Measurements from ENCODE around the gene ACAP2.
A peak's percentile ranks its signal among the peaks of the same experiment; 100 is the strongest.

Gene ACAP2

DNA sequence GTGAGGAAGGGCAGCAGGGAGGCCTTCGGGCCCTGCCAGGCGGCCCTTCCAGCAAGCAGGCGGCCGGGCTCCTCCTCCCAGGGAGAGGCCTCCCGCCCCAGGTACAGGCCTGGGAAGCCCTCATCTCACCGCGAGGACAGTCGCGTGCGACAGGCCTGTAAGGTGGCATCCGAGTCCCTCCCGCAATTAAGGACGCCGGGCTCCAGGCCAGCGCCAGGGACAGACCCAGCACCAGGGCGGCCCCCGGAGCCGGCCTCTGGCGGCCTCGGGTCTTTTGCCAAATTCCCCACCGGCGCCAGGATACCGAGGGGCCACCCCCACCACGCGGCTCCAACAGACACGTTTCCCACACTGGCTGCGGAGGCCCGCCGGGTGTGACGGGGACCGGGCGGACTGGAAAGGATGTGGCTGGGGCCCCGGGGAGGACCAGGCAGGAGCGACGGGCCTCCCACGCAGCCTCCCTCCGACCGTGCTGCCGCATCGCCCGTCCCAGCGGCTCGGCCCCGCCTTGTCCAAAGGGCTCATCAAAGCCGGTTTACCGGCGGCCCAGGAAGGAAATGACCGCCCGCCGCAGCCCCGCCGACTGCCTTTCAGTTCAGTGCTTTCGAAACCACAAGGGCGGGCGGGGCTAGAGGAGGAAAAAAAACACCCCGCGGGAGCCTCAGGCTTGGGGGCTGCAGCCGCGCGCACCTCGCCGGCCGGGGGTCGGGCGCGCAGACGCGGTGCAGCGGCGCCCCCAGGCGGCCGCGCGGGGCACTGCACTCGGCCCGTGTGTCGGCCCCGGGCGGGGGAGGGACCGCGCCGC is 183.1 kb downstream of the ACAP2 start:
- peak; percentile 94 for DNase-seq (ENCODE audit: low spot score)

DNA sequence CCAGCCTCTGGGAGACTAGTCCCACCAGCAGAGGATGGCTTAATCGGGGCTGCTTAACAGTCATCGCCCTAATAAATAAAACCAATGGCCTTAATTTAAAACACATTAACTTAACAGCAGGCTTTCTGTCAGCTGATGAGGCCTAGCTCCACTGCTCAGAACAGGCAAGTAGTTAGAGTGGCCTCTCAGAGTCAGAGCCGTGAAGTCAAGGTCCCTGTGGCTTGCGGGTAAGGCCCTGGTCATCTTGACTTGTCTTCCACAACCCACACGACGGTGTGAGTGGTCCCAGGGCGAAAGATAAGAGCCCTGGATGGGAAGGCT is 183.7 kb downstream of the ACAP2 start:
- no peak for DNase-seq (ENCODE audit: low spot score)

DNA sequence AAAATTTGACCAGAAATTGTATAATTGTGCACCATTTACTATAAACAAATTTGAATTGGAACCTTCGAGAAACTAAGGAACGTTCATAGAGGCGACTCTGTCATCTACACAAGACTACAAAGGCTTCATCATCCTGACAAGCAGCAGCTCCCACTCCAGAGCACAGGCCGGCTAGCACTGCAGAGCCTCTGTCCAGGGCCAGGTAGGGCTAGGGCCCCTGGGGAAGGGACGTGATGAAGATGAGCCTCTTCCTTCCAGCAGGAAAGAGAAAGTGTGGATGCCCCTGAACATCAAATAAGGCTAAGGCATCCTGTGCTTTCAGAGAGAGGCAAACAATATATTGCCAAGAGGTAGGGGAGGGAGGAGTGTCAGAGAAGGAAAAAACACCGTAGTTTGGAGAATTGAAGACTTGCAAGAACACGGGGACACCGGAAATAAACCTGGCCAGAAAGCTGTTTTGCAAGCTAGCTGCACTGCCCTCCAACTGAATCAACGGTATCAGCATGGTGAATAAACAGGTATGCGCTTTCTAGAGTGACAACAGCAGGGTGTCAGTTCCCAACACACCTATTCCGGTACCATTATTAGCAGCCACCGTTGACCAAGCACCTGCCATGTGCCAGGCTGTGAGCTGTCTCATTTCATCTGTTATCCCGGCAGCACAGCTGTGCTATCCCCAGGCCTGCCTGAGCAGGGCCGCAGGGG is 184.2 kb downstream of the ACAP2 start:
- DNase-seq (ENCODE audit: low spot score), result no peak

DNA sequence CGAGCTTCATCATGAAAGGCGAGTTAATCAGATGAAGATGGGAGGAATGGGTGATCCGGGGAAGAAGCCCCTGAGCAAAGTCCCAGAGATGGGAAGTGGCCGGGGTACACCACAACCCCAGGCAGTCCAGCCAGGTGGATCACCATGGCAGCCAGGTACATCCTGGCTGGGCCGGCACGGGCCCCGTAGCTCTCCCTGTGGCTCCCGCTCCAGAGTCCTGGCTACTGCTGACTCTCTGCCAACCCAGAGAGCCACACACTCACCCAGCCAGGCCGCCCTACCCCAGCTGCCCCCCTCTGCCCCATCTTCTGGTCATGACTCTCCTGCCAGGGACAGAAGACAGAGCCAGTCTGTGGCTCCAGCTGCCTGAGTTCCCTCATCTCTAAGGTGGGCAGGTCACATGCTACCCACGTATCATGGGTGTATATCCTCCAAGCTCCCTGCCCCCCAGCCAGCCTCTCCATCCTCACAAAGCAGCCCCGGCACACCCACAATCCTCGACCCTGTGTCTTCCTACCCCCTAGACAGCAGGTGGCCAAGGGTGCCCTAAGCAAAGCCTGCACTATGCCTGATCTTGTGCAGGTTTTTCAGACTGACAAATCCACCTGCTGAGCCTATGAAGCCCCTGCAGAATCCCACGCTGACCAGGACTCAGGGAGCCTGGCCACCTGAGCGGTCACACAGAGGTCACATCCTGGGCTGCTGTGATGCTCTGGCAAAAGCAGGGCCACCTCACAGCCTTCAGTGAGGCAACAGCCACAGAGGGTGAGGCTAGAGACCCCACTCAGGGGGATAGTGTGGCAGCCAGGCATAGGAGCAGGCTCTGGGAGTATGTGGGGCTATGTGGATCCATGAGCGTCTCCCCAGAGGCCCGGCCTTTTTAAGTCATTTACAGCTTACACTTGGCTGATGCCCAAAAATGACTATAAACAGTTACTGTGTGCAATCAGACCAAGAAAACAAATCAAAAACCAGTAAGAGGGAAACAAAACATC is 185.1 kb downstream of the ACAP2 start:
- no peak for DNase-seq (ENCODE audit: low spot score)

DNA sequence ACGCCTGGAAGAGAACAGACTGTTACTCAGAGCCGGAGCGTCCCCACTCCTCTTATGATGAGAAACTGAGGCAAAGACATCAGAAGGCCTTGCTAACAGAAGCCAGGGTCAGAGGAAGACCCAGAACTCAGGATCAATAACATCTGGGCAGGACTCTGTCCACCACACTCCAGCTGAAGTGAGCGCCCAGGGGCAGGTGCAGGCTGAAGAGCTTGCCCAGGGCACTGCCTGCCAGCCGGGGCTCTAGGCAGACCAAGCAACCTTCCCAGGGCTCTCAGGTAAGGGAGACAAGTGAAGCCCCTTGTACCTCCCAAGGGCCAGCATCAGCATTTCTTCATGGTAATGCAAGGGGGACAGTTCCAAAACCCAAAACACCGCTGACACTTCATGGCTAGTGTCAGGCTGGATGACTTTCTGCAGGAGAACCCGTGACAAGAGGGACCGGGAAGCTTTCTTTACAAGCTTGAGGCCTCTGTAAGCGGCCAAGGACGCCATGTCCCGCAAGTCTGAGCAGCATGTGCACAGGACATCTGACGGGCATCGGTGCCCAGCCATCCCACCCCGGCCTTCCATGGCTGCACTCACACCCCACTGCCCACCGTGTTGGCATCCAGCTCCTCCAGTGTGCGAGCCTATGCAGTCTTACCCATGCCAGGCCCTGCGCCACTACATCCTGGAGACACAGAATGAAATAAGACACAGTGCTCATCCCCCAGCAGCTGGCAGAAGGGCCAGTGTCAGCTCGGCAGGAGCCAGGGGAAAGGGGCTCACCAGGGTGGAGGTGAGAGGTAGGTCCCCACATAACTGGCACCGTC is 186.0 kb downstream of the ACAP2 start:
- no peak for DNase-seq (ENCODE audit: low spot score)

DNA sequence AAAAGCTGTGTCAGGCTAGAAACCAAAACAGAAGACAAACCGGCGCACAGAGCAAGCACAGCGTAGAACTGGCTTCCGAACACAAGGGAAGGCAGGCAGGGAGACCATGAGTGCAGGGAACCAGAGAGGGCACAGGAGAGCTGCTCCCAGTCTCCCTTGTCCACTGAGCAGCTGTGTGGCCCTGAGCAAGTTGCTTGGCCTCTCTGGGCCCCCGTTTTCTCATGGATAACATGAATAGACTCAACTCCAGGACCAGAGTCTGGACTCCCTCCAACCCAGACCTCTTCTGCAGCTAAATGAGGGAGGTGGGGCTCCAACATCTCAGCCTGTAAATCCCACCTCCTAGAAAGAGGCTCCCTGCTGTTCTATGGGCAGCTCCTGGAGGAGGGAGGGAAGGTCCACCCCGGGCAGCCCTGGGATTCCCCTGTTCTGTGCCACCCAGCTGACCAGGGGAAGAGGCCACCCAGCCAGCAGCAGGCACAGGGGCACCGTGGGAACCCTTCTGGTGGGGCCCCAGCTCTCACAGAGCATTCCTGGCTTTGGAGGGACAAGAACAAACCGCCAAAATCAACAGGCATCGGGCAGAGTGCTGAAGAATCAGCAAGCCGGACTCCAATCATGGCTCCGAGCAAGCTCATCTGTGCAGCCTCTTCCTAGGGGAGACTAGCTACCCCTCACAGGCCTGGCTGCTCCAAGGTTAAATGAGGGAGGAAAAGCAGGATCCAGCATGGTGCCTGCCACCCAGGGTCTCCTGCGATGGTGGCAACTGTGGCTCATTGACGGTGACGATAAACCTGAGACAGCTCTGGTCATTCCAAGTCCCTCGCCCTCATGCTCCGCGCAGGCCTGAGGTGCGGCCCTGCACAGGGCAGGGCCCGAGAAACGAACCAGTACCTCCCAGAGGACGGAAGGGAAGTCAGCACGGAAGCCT is 187.0 kb downstream of the ACAP2 start:
- no peak for DNase-seq (ENCODE audit: low spot score)

DNA sequence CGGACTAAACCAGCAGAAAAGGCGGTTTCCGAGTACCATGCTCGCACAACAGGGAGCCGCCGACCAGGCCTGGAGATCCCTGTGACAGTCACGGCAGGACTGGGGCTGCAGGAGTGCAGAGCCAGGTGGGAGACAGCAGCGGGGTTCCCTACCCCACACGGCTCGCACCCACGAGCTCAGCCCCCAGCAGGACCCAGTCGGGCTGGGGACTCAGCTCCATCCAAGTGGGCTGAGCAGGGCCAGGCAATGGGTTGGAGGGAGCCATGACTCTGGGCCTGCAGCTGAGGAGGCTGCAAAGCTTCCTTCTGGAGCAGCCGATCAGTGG is 187.7 kb downstream of the ACAP2 start:
- DNase-seq (ENCODE audit: low spot score), result no peak

DNA sequence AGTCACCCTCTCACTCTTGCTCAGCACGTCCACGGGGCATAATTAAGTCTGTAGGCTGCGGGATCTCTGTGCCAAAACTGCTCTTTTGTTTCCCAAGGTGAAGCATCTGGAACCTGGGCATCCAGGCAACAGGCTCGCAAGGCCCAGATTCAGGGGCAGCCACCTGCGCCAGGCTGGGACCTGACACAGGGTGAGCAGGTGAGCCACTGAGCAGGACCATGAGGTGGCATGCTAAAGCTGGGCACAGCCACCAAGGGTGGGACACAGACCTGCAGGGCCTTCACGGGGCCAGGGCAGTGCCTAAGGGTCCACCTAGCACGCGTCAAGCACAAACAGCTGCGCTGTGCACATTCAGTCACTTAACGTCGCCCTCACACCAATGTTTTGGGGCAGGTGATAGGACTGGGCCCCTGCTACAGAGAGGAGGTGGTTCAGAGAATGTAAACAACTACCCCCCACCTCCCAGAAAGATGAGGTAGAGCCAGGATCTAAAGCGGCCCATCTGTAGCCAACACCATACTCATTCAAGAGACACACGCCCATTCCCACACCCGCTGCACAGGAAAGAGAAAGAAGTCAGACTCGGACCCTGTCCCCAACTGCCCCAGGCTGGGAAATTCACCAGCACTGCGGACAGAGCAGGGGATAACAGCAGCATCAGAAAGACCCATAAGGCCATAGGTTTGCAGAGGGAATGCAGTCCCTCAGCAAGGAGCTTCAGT is 188.2 kb downstream of the ACAP2 start:
- DNase-seq (ENCODE audit: low spot score), result no peak

DNA sequence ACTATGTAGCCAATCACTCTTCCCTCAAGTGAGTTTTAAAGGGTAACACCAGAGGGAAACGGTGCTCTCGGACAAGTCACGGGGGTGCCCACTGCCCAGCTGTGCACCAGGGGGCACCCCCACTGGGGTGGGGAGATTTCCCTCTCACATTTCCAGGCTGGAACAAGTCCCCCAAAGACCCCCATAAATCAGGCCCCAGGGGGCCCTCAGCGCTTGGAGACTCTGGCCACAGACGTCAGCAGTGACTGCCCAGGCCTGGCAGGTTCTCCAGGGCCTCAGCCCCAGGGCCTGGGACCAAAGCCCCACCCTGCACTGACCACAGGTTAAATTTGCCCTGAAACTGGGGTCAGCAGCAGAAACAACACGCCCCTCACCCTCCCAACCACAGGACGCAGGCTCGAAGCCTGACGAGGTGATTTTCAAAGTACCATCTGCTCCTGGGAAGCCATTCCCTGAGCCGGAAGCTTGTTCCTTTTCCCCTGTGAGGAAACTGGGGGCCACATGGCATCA is 188.8 kb downstream of the ACAP2 start:
- DNase-seq (ENCODE audit: low spot score), result no peak

DNA sequence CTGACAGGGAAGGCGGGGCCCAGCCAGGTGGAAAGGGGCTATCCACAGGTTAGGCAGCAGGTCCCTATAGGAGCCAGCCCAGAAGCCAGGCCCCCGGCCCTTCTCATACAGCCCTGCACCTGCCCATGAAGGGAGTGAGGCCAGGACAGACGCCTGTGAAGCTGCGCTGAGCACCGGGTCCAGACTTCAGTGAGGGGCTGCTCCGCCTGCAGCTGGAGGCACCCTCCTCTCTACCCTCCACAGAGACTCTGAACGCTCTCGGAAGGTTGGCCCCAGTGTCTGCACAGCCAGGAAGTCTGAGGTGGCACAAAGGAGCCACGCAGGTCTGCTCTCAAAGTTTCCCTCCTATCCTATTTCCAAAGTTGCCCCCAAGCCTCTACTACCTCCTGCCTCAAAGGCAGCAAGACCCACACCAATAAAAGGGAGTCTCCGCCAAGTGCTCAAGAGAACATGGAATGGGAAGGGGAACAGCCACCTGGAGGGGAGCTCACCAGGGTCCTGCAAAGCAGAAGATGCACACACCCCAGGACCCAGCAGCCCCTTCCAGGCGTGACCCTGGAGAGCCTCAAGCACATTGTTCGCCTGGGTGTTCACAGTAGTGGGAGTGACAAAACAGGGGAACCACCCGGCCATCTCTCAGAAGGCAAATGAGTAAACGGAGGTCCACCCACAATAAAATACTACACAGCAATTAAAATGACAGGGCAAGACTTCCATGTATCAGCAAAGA is 191.3 kb downstream of the ACAP2 start:
- no peak for DNase-seq (ENCODE audit: low spot score)

DNA sequence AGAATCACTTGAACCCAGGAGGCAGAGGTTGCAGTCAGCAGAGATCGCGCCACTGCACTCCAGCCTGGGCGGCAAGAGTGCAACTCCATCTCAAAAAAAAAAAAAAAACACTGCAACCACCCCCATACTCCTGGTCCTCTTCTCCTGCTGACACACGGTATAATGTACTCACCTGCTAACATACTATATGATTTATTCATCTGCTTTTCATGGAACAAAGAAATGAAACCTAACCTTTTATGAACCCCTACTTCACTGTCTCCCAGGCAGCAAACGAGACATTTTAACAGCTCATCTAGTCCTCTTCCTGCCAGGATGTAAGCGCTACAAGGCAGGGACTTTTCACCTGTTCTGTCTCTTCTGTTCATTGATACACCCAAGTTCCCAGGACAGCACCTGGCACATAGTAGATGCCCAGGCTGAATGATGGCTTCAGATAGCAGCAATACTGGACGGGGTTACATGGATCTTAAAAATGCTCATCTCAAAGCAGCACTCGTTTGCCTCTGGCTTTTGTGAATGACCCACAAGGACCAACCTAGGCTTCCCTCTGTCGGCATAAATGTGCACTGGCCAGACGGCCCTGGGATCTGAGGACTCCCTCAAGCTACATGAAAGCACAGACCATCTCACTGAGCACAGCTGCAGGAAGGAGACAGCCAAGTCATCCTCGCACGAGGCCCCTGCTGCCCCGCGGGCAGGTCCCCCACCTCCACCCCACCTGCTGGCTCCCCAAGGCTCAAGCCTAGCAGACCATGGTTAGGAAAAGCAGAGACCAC is 192.2 kb downstream of the ACAP2 start:
- DNase-seq (ENCODE audit: low spot score), result no peak

DNA sequence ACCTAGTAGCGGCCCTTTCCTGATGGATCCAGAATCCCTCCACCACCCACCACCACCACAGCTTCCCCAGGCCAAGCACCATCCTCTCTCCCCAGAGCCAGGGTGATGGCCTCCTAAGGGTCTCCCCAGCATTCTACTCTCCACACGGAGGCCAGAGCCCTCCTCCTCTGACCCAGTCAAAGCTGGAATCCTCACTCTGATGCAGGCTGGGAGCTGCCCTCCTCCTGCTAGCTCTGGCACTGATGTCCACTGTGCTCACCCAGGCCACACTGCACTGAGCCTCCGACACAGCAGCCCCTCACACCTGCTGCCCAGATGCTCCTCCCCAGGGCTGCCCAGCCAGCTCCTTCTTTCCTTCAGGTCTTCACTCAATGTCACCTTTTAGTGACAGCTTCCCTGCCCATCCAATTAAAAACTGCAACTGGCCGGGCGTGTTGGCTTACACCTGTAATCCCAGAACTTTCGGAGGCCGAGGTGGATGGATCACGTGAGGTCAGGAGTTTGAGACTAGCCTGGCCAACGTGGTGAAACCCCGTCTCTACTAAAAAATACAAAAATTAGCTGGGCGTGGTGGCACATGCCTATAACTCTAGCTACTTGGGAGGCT is 192.9 kb downstream of the ACAP2 start:
- no peak for DNase-seq (ENCODE audit: low spot score)

DNA sequence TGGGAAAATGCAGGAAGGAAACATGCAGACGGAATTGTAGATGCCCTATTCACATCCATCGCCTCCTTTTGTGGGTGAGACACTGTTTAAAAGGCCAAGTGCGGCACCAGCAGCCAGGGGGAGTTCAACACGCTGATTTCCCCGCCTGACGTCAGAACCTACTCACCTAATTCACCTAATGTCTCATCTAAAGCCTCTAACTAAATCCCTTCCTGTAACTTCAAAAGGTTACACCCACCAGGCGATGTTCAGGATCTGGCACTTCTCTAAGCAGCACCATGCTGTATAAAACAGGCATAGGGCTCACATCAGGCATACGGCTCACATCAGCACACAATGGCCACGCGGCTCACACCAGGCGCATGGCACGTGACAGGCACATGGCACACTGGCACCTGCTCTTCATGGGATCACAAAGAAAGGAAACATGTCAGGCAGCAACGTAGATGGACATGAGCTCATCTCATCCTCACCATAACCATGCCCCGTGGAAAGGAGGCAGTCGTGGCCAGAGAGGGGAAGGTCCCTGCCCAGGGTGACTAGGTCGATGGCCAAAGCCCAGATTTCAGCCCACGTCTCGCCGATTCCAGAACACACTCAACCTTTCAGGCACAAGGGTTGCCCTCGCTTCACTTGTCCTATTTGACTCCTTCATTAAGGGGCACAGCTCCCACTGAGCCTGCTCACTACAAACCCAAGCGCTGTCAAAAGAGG is 193.6 kb downstream of the ACAP2 start:
- DNase-seq (ENCODE audit: low spot score), result no peak

DNA sequence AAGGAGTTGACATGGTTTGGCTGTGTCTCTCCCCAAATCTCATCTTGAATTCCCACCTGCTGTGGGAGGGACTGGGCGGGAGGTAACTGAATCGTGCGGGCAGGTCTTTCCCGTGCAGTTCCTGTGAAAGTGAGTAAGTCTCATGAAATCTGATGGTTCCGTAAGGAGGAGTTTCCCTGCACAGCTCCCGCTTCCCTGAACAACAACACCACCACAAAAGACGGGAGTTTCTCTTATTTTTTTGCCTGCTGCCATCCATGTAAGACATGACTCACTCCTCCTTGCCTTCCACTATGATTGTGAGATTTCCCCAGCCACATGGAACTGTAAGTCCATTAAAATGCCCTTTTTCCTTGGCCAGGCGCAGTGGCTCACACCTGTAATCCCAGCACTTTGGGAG is 194.5 kb downstream of the ACAP2 start:
- DNase-seq (ENCODE audit: low spot score), result no peak

DNA sequence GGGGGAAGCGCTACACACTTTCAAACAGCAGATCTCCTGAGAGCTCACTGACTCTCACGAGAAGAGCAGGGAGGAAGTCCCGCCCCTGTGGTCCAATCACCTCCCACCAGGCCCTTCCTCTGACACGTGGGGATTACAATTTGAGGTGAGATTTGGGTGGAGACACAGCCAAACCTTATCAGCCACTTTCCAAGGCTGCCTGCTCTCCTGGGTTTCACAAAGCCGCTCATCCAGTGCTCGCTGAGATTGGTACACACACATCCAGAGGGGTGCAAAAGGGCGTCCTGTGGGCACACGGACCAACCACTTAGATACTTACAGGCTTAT is 195.0 kb downstream of the ACAP2 start:
- no peak for DNase-seq (ENCODE audit: low spot score)

DNA sequence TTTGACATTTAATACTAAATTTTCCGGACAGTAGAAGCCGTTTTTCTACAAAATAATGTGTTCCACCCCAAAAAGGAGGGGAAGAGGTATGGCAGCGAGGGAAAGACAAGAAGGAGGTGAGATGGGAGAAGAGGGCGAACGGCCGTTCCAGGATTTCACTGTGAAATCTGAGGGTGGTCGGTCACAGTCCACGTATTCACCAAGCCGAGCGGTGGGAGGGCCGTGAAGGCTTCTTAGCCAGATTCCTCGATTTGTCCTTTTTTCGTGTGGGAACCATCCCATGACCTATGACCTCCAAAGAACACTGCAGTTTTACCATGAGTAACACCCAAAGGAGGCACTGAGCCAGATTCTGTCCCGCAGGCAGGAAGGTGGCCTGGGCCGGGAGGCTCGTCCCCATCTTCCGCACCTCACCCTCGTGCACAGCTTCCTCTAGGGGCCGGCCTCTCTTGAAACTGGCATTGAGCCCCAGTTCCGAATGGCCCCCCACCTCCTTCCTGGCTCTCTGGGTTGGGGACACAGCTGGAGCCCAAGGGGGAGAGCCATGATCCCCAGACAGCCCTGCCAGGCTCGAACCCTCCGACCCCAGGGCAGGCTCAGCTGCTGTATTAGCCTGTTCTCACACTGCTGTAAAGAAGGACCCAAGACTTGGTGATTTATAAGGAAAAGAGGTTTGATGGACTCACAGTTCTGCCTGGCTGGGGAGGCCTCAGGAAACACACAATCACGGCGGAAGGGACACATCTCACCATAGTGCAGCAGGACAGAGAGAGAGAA is 195.5 kb downstream of the ACAP2 start:
- DNase-seq (ENCODE audit: low spot score), result no peak

DNA sequence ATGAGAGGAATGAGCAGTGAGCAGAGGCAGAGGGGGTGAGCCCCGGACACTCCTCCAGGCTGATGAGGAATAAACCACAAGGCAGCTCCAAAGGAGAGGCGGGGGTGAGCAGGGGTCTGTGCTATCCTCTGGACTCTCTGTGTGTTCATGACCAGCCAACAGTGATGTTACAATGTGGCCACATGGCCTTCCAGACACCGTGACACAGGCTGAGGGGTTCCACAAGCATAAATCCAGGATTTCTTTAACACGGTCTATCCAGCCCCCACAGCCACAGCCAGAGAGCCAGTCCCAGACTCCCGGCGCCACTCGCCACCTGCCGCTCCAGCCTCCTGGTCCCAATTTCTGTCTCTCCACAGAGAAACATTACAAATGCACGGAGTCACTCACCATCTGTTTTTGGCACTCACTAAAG is 196.2 kb downstream of the ACAP2 start:
- DNase-seq (ENCODE audit: low spot score), result no peak

Measured in kidney capillary endothelial cell (primary cell).